Inflammatory macrophage (primary cell): Measurements from ENCODE around the gene PARD3B.

Experiments used
- DNase-seq, 2 donors: peaks; one replicate each; pipeline ENCODE4 v3.0.0-alpha.2; 2020 to 2022

PARD3B gene

DNA sequence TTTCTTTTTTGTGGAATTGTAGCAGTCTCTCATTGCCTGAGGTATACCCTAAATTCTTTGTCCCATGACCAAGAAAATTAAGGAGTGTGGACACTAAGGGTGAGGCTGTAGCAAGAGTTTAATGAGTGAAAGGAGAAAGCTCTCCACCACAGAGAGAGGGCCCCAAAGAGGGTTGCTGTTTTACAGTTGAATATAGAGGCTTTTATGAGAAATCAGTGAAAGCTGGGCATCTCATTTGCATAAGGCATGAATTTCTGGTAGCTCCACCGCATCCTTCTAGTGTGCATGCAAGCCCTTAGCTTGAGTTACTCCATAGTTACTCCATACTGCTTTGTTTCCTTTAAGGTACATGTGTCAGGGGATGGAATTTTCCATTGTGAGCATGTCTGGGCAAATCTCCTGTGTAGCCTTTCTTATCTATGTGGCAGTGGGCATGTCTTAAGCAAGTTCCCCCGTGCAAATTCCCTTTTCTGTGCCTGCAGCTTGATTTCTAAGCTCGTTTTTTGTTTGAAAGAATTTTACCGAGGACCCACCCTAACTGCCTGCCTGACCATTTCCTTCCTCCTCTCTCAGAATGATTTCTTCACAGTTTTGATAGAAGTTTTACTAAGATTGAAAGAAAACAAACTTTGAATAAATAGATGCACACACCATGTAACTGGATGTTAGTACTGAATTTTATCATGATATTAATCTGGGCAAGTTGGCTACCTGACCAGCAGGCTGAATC is 218.9 kb downstream of the PARD3B start:
- no peak for DNase-seq

DNA sequence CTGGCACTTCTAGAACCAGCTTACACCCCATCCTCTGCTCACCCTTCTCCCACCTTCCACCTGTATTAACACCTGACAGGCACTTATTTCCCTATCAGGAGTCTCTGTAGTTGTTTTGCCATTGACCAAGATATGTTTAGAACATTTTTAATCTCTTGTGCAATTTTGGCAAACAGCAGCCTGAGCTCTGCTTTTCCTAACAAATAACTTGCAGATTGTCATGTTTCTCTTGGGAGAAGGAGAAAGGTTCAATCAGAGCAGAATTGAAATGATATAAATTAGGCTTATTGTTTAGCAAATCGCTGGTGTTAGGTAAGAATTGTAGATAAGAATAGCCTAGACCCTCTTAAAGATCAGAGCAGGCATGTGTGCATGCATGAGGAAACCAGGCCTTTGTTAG is 225.5 kb downstream of the PARD3B start:
- no peak for DNase-seq

DNA sequence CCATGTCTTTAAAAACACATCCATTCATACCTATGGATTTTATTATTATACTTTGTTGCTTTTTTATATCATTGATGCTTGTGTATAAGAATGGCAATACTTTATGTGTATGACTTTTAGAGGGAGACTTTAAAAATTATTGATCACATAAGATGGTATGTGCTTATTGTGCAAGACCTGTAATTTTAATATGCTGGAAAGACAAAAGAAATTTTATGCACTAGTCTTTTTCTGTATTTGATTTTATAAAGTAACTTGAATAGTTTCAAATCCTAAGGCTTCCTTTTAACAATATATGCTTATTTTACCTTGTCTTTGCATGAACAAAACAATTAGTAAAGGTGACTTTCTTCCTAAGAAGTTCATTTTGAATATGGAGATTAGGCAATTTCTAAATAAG is 226.4 kb downstream of the PARD3B start:
- DNase-seq = no peak

DNA sequence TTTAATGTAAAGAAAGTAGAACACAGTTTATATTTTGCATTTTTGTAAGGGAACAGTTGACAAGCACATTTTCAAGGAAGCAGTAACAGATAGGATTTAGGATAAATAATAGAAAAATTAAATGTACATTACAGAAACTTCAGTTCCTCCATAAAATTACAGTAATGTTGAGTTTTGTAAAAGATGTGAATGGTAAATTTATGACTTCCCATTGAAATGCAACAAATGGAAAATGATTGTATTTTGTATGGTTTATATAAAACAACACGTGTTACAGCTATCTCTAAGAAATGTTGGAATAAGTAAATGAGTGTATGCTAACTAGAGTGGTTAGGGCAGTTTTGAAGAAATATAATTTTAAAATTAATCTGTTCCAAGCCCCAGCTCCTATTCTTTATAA is 227.3 kb downstream of the PARD3B start:
- DNase-seq = no peak

DNA sequence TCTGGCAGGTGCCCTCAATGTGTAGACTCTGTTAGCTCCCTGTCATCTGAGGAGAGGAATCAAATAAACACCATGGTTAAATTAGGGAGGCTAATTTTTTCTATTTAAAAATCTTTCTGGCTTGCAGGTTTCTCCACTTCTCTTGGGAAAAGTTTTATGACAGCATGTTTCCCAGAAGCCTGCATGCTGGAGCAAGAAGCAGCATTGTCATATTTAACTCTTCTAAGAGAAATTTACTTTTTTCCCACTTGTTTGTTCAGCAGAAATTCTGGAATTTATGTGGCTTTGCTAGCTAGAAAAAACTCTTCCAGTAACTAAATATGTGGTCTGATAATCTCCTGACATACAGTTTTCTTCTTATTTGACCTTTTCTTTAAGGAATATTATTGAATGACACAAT is 230.5 kb downstream of the PARD3B start:
- no peak for DNase-seq

DNA sequence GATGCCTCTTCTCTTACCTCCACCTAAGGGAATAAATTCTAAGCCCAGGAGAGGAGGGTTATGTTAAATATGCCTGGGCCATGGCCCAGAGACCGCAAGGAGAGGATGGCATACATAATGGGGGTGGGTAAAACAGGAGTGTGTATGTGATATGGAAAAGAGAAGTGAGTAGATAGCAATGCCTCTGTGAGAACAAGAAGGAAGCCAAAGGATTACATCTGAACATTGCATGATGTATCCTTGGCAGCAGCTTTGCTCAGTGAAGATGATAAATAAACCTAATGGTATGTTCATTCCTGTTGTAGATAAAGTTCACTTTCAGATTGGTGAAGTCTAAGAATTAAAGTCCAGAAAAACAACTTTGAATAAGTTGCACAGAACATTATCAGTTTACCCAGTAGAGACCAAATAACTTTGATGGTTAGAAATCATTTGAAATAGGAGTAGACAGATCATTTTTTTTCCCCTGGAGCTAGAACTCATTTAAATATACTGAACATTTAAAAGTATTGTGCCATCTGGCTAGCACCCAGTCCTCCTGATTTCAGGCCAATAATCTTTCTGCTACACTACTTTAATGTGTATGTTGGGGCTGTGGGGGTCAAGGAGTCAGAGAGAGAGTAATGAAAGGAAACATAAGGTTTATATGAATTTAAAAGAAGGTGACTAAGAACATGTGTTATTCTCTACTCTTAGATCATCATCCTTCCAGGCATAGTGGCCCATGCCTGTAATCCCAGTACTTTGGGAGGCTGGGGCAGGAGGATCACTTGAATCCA is 231.7 kb downstream of the PARD3B start:
- no peak for DNase-seq

DNA sequence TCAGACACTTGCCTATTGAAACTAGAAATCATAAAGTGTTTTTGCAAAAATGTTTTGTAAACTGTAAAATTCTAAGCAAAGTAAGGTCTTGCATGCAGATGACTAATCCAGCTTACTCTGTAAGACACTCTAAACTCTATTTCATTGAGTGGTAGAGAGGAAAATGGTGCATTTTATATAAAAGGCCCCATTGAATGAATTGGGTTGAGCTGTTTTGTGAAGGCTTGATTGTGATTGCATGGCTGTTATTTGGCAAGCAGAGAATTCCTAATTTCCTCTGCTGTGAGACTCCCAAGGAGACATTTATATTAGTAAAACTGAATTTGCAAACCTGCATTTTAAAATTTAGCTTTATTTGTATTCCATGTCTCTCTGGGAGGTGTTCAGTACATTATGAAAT is 234.5 kb downstream of the PARD3B start:
- no peak for DNase-seq

DNA sequence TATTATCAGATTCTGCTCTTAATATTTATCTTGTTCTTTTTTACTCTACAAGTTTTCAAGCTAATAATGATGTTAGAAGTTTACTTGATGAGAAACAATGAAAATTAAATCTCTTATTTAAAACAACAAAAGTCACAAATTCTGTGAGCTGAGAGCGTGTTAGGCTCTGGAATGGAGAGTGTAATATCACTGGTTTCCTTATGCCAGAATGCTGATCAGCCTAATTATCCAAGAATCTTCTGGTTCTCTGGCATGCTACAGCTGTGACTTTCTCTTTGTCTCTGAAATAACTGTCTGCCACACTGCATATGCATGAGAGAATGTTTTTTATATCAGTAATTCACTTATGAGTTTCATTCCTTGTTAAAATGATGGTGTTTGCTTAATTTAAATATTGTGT is 236.7 kb downstream of the PARD3B start:
- DNase-seq = no peak

DNA sequence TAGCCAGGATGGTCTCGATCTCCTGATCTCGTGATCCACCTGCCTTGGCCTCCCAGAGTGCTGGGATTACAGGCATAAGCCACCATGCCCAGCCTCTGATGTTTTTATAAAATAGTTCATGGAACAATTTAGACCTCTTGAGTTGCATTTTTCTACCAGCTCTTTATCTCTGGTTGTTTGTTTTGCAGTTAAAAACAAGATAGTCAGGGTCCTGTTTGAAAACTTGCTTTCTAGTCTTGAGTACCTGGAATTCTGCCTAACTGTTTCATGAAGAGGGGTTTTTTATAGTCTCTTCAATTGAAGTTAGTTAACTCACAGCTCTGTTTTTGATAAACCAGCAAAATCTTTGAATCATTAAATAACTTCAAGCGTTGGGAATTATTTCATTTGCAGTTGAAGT is 244.8 kb downstream of the PARD3B start:
- DNase-seq = no peak

DNA sequence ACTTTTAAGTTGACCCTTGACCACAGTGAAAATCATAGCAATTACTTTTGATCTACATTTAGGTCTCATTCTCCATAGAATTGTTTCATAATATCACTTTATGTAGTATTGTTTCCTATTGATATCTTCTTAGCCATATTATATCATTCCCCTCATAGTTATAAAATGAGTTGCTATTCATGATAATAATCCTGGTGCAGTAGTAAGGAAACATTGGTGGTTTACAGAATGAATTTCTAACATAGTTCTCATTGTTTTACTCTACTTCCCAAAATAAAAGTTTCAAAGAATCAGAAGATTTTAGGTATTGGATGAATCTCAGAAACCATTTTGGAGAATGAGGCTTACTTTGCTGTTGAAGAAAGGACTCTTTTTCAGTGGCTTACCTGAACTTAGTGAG is 246.0 kb downstream of the PARD3B start:
- no peak for DNase-seq

DNA sequence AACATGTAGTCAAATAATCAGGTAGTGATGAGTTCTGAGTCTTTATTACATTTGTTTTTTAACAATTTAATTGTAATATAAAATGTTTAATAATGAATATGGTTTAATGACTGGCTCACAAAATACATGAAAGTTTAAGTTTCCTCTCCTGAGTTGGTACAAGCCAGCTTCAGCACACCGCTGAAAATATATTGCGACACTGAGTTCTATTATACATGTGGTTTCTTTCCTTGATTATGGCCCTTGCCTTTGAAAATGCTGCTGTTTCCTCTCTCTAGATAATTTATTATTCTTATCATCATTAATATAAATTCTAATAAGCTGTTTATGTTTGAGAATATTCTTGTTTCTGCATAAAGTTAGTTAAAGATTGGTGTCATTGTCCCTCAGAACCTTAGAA is 249.3 kb downstream of the PARD3B start:
- DNase-seq = no peak

DNA sequence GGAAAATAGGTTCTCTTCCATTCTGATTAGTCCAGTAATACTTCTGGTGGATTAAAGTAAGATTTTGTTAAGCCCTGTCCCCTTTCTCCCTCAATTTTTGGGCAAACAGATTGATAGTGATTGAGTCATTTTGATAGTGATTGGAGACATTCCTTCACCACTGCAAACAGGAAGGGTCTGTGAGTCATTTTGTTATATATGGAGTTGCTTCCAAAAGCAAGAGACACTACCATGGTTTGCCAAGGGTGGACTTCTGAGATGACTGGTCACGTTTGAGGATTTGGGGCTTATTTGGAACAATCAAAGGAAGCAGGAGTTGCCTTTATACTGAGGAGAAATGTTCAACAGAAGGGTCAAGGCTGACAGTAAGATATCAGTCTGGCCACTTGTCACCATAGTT is 249.9 kb downstream of the PARD3B start:
- no peak for DNase-seq

DNA sequence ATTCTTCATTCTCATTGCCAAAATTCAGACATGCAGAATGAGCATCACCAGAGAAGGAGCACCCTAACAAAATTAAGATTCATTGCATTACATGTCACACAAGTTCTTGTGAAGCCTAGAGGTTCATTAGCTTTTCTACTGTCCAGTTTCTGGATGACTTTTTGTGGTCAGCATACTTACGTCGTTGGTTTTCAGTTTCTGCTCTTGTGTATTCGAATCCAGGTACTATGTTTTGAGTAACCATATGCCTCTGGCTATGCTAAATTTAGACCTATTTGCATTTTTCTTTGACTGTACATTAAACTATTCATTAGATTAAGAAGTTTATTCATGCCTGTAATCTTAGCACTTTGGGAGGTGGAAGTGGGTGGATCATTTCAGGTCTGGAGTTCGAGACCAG is 251.3 kb downstream of the PARD3B start:
- no peak for DNase-seq

DNA sequence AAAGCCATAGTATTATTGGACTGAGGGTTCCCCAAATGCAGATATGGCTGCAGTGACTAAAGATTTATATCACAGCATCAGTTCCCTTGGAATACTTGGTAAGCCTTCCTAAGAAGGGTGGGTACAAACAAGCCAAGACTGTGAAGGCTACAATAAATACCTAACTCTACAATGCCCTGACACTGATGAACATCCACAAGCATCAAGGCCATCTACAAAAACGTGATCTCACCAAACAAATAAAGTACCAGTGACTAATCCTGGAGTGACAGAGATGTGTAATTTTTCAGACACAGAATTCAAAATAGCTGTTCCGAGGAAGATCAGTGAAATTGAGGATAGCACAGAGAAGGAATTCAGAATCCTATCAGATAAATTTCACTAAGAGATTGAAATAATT is 254.5 kb downstream of the PARD3B start:
- DNase-seq = no peak

DNA sequence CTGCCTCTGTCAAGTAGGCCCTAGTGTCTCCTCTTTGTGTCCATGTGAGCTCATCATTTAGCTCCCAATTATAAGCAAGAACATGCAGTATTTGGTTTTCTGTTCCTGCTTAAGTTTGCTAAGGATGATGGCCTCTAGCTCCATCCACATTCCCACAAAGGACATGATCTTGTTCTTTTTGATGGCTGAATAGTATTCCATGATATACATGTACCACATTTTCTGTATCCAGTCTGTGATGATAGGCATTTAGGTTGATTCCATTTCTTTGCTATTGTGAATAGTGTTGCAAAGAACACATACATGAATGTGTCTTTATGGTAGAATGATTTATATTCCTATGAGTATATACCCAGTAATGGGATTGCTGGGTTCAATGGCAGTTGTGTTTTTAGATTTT is 263.2 kb downstream of the PARD3B start:
- DNase-seq = no peak

DNA sequence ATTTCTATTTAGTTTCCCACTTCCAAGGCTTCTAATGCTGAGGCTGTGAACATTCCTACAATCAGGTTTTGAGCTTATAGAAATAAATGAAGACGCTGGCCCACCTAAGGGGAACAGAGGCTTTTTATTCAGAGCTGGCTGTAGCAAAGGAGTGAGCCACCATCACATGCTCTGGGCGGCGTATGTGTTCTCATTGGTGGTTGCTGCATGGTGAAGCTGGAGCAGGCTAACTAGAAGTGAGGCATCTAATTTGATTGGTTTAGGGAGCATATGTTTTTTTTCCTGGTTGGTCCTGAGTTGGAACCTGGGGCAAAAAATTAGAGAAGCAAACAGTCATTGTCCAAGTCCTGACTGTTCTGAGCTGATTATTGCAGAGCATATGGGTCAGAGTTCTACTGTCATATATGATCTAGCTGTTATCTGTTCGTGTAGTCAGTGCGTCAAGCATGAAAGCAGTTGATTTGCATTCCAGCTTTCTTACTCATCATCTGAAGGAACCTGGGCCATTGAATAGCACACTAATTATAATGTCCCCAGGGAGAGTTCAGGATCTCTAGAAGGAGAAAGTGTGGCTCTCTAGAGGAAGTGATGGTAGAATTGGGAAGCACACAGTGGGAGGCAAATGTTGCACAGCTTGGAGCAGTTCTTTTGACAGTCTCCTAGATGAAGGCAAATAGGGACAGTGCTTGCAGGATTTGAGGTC is 279.6 kb downstream of the PARD3B start:
- DNase-seq = peak in 1 of 2 donors; percentile 1

DNA sequence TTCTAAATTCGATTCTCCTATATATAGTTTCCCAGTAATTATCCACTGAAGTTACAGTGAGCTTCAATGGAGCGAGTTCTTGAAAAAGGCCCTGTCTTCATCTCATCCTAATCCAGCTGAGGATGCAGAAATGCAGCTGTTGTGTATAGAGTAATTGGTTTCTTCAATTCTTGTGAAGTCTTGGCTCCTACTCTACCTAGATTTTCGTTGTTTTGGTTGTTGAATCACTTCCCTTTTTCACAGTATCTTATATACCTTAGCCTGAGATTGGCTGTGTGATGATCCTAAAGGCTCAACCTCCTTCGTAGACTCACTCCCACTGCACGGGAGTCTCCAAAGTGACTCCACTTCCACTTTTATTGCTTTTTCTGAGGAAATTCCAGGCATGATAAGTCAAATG is 280.4 kb downstream of the PARD3B start:
- DNase-seq = no peak

DNA sequence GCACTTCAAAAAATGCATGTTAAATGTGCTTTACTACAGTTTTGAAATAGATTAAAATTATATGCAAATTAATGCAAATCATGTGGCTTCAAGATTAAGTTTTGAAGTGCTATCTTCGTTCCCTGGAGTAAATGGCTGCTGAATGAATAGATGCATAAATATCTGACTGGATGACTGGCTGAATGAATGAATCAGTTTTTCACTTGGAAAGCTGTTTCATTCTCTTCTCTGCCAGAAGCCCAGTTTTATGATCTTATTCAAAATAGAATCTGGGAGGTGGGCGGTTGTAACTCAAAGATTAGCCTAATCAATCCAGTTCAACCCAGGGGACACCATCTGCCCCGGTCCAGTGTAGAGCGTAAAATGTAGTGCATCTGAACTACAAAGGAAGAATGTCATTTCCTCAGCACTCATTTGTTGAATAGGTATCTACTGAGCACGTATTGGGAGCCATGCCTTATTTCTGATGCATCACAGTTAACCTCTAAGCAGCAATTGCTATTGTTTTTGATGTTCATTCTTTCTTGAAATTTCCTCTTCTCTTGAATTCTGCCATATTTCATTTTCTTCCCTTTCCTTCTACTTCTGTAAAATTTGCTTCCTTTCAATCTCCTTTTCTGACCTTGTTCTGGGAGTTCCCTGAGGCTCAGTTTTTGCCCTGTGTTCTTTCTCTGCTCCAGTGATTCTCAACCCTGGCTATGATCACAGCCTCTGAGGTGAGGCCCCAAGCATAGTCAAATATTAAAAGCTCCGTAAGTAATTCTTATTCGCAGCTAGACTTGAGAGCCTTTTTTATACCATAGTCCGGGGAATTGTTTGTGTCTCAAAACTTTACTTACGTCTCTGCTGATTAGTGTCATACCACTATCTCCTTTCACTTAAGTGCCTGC is 282.7 kb downstream of the PARD3B start:
- DNase-seq = no peak

DNA sequence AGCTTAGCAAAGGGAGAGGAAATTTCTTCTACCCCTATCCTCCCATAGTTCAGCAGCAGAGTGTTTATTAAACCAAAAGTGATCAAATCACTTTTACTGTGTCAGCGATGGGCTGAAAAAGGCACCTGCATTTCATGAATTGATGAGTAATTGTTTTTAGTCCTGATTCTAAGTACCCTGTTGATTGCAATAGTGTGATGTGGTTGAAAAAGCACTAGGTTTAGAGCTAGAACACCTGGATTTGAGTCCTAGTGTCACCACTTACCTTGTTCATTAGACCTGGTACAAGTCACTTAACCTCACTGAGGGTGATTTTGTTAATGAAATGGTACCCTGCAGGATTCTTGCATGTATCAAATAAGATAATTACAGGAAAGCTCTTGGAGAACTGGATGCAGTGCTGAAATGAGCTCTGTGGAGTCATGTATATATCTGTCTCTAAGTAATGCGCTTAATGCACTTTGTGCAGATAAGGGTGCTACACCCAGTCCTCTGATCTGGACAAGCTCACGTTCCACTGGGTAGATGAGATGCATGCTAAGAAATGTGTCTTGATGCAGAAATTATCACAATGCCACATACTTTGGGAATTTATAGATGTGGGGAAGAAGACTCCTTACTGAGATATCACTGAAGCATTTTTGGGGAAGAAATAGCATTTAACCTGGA is 289.6 kb downstream of the PARD3B start:
- no peak for DNase-seq

DNA sequence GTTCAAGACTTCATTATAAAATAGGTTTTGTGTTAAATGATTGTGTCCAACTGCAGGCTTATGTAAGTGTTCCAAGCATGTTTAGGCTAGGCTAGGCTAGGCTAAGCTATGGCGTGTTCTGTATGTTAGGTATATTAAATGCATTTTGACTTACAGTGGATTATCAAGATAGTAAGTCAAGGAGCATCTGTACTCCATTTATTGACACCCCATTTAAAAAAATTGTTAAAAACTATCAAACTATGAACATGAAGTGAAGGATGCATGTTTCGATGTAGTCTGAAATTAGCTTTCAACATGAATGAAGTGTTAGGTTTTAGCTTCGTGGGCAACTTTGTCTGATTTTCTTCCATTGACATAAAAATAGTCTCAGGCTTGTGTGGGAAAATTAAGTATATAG is 290.5 kb downstream of the PARD3B start:
- no peak for DNase-seq

DNA sequence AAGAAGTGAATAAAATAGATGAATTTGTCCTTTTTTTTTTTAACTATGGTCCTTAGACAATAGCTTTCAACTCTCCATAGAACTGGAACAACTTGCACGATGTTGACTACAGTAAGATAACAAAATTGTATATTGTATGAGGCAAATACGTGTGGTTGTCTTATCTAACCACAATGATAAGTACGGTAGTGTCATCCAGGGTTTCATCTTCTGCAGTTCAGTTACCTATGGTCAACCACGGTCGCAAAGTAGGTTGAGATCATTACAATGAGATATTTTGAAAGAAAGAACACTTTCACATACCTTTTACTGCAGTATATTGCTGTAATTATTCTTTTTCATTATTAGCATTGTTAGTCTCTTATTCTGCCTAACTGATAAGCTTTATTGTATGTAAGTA is 295.2 kb downstream of the PARD3B start:
- no peak for DNase-seq

DNA sequence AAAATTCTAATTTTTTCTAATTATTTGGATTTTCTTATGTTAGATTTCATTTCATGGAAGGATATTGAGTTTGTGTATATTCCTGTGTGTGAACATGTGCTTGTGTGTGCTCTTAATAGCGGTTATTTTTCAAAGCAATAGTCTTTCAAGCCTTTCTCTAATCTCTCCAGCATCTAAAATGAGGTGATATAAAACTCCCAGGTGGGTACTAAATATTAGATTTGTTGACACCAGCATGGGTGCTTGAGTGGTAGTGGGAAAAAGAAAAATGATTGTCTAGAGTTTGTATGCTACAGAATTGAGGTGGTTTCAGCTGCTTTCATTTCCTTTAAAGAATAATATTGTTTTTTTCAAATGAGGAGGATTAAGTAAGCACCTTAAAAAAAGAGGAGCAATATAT is 296.8 kb downstream of the PARD3B start:
- no peak for DNase-seq
